NCI-H748 (cell line): ENCODE data around the gene IL5RA.
A peak's percentile ranks its signal among the peaks of the same experiment; 100 is the strongest.

Experiments
- DNase-seq: peaks from one replicate; lab custom pipeline; 2025; ENCODE audit not compliant: unreplicated experiment; lab: John Stamatoyannopoulos, UW

The IL5RA gene, protein sequence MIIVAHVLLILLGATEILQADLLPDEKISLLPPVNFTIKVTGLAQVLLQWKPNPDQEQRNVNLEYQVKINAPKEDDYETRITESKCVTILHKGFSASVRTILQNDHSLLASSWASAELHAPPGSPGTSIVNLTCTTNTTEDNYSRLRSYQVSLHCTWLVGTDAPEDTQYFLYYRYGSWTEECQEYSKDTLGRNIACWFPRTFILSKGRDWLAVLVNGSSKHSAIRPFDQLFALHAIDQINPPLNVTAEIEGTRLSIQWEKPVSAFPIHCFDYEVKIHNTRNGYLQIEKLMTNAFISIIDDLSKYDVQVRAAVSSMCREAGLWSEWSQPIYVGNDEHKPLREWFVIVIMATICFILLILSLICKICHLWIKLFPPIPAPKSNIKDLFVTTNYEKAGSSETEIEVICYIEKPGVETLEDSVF

DNA sequence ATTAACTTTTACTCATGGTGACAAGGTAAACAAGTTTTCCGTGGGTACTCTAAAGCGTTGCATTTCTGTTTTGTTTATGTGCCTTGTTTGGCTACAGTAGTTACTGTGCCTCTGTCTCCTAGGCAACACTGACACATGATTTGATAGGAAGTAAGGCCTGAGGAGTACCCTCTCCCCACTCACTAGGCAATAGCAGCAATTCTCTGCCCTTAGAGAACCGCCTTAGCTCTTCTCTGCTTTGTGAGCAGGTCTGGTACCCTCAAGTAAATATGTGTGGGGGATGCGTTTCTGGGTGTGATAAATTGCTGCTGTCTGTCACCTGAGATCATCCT lies at the start of gene IL5RA:
IL5RA (minus strand) TSS at position 76 of the 332 bp plus-strand sequence. CDS start 5,390 bp downstream, outside the sequence.
- peak; percentile 85 for DNase-seq

DNA sequence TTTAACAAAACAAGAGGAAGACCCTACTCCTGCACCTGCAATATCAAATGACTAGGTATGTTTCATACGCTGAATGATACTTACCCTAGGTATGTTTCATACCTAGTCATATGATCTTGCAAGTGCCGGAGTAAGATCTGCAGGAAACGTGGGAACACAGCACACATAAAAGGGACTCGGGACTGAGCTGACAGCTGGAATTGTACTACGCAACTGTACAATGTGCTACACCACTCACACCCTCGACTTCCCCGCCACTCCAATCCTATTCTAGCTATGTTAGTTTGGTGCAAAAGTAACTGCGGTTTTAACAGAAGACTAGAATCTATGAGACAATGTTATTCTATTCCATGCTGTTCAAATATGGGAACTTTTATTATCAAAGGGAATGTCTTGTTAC lies 47.3 kb upstream of the IL5RA start:
- DNase-seq, result no peak

DNA sequence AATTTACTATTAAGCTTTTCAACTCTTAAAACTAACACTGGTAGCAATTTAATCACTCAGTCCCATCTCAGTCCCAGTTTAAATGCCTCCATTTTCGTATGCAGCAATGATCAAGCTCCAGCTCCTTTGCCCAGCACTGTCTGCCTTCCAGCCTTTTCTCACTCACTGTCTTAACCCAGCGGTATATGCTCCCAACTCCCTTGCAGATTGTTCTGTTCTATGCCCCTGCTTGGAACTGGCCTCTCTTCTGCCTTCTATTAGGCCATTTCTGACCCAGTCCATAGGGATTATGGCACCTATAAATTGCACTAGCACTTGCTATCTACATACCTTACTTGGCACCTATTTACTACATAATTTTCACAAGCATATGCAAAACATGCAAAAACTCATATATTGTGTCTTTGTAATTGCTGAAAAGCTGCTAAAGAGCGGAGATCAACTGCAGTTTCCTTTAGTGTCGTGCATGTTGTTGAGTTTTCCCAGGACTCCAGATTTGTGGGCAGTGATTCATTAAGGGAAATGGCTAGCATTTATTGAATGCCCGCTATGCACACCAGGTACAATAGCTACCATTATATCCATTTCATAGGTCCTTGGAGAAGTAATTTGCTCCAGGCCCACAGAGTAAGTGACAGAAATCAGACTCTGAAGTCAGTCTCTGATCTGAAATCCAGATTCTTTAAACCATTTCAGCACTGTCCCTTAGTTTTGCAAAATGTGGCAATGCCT lies 44.9 kb upstream of the IL5RA start:
- DNase-seq, result no peak

DNA sequence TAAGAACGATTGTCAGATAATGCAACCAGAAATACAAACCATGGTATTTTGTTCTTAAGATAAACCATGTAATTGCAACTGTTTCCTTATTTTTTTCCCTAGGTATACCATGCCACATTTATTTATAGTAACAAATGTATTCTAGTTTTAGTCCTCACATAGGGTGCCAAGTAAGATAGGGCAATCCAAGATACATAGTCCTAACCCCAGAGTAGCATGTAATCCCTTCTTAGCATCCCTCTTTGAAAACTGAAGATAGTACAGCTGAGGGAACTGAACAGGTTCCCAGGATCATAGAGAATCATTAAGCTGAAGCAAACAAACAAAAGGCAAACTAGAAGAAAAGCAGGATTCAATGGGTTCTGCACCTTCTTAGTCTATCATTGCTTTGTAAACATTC lies 41.3 kb upstream of the IL5RA start:
- no peak for DNase-seq

DNA sequence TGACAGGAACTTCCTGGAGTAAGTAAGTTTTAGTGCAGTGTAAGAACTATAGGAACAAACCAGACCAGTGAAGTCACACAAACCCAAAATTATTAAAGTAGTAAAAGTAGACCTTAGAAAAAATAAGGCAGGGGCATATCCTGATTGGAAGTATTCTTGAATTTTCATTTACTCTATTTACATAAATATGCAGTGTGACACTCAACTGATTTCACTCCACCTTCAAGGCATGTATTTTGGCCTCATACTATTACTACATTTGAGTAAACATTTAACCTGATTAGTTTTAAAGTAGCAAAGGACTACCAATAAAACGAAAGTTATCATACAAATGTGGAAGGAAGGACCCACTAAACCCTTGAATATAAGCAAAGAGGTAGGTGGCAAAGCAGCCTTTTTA lies 39.4 kb upstream of the IL5RA start:
- no peak for DNase-seq

DNA sequence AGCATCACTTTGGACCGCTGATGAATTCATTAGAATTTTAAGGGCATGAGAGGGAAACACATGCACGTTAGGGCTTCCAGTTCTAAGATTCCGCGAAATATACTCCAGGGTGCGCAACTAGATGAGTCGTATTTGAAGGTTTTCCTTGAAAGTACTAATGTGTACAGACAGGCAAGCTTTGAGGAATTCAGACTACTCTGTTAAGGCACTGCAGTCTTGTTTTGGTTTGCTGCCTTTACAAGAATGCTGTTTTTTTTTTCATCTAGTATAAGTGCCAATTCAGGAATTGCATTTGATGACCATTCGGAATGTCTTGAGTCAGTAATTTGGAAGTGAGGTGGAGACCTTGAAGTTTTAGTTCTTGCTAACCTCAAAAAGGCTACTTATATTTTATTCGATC lies 35.7 kb upstream of the IL5RA start:
- no peak for DNase-seq

DNA sequence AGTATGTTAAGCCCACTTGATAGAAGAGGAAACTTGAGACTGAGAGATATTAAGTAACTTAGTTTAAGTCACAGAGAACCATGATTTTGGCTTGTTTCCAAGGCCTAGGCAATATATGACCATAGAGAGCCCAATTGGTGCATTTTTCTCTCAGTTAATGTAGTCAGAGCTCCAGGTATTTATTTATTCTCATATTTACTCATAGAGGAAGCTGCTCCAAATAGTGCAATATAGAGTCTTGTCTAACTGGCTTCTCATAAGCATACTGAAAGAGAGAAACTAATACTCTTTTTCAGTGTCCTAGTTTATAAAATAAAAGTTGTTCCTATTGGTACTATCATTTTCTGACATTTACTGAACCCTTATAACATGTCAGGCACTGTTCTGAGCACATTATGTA lies 31.8 kb upstream of the IL5RA start:
- no peak for DNase-seq

DNA sequence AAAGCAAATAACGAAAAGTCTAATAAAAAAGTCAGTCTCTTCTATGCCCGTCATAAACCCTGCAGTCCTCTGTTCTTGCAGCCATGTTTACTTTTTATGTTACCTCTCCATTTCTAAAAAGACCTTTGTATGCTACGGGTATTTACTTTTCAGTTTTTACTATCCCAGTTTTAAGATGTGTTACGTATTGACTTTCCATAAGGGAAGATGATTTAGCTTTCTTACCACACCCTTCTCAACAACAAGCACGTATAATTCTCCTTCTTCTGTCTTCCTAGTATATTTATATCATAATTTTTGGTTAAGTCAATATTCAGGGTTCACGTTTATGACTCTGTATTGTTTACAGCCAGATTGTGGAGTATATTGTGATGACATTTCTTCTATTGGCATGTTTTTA lies 27.4 kb upstream of the IL5RA start:
- no peak for DNase-seq

DNA sequence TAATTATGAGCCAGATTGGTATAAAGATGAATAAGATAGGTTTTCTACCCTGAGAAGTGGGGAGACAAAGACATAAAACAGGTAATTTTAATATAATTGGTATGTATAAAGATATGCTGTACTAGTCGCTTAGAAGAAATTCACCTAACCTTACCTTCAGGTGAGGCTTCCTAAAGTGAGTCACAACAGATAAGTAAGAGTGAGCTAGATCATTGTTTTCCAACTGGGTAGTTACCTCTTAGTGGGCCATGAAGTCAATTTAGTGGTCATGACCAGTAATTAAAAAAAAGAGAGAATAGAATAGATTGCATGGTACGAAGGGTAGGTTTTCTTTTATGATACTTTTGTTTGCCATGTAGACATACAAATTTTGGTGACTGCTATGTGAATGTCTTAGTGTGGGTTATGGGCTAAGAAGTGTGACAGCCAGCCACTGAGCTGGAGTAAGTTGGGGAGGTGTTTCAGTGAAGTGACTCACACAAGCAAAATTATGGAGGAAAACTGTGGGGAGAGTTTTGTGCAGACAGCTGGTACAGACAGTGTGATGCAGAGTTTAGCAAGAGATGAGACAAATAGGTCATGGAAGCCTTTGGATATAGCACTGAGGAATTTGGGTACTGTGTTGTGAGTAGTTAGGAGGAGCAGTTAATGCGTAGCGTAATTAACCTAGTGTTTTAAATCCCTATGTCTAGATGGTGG lies 24.7 kb upstream of the IL5RA start:
- no peak for DNase-seq

DNA sequence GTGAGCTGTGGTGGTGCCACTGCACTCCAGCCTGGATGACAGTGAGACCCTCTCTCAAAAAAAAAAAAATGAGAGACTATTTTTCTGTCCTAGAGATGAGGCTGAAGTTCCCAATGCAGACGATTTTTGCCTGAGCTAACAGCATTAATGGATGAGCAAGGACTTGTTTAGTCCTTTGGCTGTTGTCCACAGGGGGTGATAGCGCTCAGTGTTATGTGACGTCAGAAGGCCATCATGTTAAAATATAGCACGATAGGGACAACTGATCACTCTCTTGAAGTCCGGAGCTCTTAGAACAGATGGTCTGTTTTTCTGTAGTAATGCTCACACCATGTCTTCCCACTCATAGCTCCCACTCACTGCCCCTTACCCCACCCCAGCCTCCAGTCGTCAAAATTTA lies 23.3 kb upstream of the IL5RA start:
- DNase-seq, result no peak

DNA sequence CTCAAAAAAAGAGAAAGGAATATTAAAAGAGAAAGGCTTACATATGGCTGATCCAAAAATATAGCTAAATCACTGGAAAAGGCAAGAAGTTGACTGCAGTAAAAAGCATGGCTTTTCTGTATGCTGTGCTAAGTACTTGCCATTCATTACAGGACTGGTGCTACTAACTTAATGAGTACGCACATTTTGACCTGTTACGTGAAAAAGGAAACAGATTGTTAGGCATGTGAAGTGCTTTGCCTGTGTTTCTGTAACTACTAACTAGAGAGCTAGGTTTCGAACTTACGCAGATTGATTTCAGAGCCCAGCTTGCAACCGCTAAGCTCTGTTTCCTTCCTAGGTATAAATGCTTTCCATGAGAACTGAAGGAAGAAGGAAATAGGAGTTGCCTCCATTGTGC lies 19.4 kb upstream of the IL5RA start:
- no peak for DNase-seq

DNA sequence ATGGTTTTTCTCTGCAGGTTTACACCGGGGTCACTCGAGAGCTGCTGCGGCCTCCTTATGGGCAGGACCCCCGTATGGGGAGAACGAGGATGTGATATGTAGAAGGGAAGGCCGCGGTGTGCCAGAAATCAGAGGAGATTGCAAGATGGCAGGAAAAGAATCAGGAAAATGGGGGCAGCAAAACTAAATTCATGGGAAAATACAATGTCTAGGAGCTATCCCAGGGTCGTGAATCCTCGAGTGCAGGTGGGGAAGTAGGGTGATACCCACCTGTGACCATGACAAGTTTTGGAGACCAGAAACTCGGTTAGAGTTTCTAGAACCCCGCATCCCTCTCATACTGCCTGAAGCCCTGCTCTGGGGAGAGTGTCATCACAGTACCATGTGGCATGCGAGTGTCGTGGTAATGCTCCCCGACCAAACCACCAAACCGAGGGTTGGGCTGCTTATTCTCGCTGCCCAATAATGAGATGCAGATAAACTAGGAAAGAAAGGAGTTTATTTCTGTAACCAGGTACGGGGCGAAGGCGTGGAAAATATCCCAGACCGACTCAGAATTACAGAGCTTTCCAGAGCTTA lies 17.3 kb upstream of the IL5RA start:
- no peak for DNase-seq

DNA sequence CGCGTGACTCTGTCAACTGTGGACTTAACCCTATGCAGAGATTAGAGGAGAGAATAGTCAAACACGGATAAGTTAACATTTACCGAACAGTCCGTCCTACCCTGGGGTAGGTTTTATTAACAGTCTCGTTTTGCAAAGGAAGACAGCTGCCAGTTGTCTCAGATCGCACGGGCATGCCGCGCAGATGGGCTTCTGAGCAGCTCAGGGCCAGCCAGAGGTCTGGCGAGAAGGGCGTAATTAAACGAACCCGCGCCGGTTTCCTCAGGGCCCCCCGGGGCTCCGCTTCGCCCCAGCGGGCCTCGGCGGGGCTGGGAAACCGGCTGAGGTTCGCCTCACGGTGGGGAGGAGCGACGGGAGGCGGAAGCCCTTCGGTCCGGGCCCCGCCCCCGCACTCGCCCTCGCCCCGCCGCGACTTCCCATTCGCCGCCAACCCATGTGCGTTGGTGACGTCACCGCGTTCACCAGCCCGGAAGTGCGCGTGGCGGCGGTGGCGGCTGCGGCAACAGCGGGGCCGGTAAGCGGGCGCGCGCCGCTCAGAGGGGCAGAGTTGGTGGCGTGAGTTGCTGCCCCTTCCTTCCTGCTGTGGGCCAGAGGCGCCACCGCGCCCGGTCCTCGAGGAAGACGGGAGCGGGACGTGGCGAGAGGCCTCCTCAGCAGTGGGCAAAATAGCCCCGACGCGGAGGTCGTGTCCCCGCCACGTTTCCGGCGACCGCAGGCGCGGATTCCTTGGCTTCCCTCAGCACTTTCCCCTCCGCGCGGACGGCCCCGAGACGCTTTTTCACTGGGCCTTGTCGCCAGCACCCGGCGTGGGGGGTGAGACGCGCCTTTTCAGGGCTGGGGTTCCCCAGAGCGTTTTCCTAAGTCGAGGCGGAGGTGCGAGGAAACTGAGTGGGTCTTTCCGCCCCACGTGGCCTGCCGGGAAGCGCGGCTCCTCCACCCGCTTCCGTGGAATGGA lies 16.6 kb upstream of the IL5RA start, which contains the start of gene TRNT1:
TRNT1 (plus strand) TSS at position 464 of the 955 bp plus-strand sequence. CDS start 2,101 bp downstream, outside the sequence.
- DNase-seq, result peak; percentile 93

DNA sequence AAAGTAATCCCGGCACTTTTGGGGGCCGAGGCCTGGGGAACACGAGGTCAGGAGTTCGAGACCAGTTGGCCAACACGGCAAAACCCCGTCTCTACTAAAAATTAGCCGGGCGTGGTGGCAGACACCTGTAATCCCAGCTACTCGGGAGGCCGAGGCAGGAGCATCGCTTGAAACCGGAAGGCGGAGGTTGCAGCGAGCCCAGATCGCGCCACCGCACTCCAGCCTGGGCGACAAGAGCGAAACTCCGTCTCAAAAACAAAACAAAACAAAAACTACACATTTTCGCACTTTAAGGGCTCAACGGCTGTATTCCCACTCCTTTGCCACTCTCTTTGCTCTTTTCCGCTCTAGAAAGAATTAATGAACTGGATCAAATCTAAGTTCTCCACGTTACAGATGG lies 15.8 kb upstream of the IL5RA start:
- DNase-seq, result no peak

DNA sequence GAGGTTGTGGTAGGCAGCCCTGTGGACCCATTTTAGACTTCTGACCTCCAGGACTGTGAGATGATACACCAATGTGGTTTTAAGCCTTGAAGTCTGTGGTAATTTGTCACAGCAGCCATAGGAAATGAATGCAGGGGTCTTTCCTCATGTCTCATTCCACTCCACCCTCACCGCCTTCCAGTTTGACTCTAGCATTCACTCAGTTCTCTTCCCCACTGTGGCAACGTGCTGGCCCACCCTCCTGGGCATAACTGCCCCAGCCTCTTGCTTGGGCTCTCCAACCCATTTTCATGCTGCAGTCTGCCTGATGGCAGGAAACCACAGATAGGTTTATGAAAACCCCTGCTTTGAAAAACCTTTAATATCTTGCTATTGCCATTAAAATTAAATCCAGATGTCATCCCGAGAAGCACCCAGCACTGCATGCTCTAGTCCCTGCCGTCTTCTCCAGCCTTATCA lies 9.2 kb upstream of the IL5RA start:
- no peak for DNase-seq

DNA sequence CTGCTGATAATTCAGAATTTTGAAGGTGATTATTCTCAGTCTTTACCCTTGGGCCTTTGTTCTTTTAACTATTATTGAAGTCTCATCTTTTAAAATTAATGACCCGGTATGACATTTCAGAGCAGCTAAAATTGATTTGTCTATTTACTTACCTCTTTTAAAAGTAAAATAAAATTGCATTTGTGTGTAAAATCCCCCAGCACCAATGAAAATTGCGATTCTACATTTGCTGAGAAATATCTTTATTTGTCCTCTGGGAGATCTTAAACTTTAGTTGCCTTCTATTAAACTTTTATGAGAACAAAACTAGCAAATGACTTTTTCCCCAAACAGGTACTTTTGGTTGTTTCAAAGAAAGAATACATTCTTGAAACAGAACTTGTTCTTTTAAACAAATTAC lies 7.5 kb upstream of the IL5RA start:
- no peak for DNase-seq

DNA sequence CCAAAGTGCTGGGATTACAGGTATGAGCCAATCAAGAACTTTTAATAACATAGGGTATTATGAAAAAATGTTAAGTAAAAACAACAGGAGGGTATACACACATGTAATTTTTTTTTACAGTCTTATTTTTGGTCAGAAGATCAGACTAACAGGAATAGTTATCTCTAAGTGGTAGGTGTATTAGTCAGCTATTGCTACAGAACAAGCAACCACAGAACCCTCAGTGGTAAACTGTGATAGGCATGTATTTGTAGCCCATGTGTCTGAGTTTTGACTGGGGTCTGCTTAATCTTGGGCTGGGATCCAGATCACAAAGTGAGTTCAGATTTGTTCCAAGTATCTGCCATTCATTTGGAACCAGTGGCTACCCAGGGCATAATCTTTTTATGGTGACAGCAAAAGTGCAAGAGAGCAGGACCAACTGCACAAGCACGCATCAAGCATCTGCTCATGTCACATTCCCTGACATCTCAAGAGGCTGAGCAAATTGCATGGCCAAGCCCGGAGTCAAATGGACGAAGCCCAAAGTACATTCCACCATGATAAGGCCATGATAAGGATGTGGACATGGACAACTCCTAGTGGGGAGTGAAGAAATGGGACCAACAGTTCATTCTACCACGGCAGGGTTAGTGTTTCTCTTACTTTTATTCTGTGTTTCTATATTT lies 3.0 kb upstream of the IL5RA start:
- no peak for DNase-seq

DNA sequence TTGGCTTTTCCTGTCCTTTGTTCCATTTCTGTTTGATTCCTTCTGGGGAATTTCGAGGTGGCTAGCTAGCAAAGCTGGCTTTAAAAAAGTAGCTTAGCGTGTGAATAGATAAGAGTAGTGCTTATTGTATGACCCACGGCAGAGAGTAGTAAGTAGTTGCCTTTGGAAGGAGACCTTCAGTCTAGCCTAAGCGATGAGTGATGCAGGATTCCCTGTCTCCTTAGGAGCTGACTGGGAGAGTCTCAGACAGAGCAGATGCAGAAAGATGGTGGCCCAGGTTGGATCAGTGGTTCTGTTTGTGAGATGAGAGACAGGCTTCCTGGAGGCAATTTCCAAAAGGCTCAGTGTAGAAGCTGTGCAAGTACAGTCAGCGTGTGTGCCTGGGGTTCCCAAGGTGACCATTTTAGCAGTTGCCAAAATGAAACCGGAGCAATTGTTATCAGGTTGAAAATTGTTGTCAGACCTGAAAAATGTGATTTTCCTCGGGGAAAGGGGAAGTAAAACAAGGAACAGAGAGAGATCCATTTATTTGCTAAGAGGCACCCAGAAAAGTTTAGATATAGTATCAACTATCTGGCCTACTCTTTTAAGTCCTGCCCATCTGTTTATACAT lies 681 bp upstream of the IL5RA start:
- DNase-seq, result peak; percentile 4
